GM21423 (cell line): ENCODE results near the gene UBASH3B.
A peak's percentile ranks its signal among the peaks of the same experiment; 100 is the strongest.

ENCODE experiments used
- ATAC-seq: cut with Tn5 transposase; IDR thresholded peaks from one replicate; pipeline ENCODE4 v1.9.1; 2021; ENCODE audit warnings: mild to moderate bottlenecking, moderate library complexity; ENCODE audit not compliant: unreplicated experiment

Gene UBASH3B

GRCh38 chr11:122780296-122780949 is 124.9 kb downstream of the UBASH3B start:
- no peak for ATAC-seq

GRCh38 chr11:122781378-122782195 is 126.1 kb downstream of the UBASH3B start:
- peak; percentile 72 for ATAC-seq

- no peak for ATAC-seq
Observed at GRCh38 chr11:122782222-122782621, 126.7 kb downstream of the UBASH3B start.

- ATAC-seq: no peak
Observed at GRCh38 chr11:122784325-122784955, 128.9 kb downstream of the UBASH3B start.

- no peak for ATAC-seq
Observed at GRCh38 chr11:122785031-122785541, 129.6 kb downstream of the UBASH3B start.

- no peak for ATAC-seq
Observed at GRCh38 chr11:122786896-122787295, 131.4 kb downstream of the UBASH3B start.

GRCh38 chr11:122788781-122789535 is 133.4 kb downstream of the UBASH3B start:
- ATAC-seq: no peak

GRCh38 chr11:122789907-122790306 is 134.4 kb downstream of the UBASH3B start:
- no peak for ATAC-seq

GRCh38 chr11:122791411-122791810 is 135.9 kb downstream of the UBASH3B start:
- no peak for ATAC-seq

GRCh38 chr11:122791836-122792235 is 136.3 kb downstream of the UBASH3B start:
- no peak for ATAC-seq

- no peak for ATAC-seq
Observed at GRCh38 chr11:122793515-122793914, 138.0 kb downstream of the UBASH3B start.

GRCh38 chr11:122795307-122795706 is 139.8 kb downstream of the UBASH3B start:
- no peak for ATAC-seq

- ATAC-seq: peak; percentile 79
Observed at GRCh38 chr11:122796128-122796717, 140.7 kb downstream of the UBASH3B start.

- no peak for ATAC-seq
Observed at GRCh38 chr11:122797651-122798050, 142.1 kb downstream of the UBASH3B start.

- ATAC-seq: no peak
Observed at GRCh38 chr11:122799406-122800105, 144.0 kb downstream of the UBASH3B start.

GRCh38 chr11:122802876-122803275 is 147.4 kb downstream of the UBASH3B start:
- no peak for ATAC-seq

- no peak for ATAC-seq
Observed at GRCh38 chr11:122803306-122803705, 147.8 kb downstream of the UBASH3B start.

- no peak for ATAC-seq
Observed at GRCh38 chr11:122803716-122804115, 148.2 kb downstream of the UBASH3B start.

- ATAC-seq: no peak
Observed at GRCh38 chr11:122804161-122804560, 148.6 kb downstream of the UBASH3B start.

GRCh38 chr11:122804796-122805195 is 149.3 kb downstream of the UBASH3B start:
- no peak for ATAC-seq
